ENCODE data around the gene ALB.

ALB gene

GRCh38 chr4:73409012-73409862 lies 5.2 kb downstream of the ALB start:
- no peak for DNase-seq (ENCODE audit: low read depth)

GRCh38 chr4:73409978-73410548 lies 6.0 kb downstream of the ALB start:
- DNase-seq (ENCODE audit: low read depth): no peak

- DNase-seq (ENCODE audit: low read depth): no peak
Observed at GRCh38 chr4:73410916-73411730, 7.0 kb downstream of the ALB start.

- DNase-seq (ENCODE audit: low read depth): no peak
Observed at GRCh38 chr4:73411731-73412414, 7.8 kb downstream of the ALB start.

GRCh38 chr4:73413294-73413755 lies 9.2 kb downstream of the ALB start:
- no peak for DNase-seq (ENCODE audit: low read depth)

DNA sequence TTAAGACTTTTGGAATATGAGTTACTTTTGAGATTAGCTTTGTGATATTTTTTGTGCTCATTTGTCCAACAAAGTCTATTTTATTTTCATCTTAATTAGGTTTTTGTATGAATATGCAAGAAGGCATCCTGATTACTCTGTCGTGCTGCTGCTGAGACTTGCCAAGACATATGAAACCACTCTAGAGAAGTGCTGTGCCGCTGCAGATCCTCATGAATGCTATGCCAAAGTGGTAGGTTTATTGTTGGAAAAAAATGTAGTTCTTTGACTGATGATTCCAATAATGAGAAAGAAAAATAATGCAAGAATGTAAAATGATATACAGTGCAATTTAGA lies 10.8 kb downstream of the ALB start:
- no peak for DNase-seq (ENCODE audit: low read depth)

DNA sequence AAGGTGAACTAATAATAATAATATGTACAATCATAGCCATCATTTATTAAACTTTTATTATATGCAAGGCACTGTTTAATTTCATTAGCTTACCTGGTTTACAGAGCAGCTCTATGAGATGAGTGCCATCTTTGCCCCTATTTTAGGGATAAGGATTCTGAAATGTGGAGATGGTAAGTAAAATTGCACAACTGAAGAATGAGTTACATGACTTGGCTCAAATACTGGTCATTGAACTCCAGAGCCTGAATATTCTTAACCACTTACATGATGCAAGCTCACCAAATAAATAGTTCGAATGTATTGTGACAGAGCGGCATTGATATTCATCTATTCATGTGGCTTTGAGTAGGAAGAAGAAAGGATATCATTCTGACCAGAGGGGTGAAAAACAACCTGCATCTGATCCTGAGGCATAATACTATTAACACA lies 11.7 kb downstream of the ALB start:
- DNase-seq (ENCODE audit: low read depth): no peak

DNA sequence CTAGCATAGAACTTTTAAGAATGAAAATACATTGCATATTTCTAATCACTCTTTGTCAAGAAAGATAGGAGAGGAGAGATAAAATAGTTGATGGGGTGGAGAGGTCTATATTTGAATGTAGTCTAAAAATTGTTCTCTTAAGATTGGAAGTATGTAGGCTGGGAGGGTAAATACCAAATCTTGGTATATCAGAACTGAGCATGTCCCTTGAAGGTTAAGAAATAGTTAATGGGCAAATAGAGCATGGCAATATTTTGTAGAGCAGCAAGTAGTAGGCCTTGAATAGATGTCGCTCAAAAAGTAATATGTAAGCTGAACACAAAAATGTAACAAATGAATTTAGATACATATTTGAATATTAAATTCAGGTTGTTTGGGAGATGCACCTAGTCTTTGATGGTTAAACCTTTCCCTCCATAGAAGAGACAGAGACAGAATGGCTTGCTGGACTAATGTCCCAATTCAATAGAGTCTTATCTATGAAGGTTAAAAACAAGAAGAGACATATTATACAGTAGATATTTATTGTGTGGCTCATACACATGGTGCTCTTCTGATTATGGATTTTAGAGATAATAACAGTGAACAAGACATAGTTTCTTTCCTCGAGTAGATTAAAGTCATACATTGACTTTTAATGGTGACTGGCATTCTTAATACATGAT lies 12.5 kb downstream of the ALB start:
- DNase-seq (ENCODE audit: low read depth): no peak

DNA sequence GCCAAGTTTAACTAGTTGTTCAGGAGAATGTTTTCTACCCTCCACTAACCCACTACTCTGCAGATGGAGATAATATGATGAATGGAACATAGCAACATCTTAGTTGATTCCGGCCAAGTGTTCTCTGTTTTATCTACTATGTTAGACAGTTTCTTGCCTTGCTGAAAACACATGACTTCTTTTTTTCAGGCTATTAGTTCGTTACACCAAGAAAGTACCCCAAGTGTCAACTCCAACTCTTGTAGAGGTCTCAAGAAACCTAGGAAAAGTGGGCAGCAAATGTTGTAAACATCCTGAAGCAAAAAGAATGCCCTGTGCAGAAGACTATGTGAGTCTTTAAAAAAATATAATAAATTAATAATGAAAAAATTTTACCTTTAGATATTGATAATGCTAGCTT lies 13.3 kb downstream of the ALB start:
- DNase-seq (ENCODE audit: low read depth): no peak

DNA sequence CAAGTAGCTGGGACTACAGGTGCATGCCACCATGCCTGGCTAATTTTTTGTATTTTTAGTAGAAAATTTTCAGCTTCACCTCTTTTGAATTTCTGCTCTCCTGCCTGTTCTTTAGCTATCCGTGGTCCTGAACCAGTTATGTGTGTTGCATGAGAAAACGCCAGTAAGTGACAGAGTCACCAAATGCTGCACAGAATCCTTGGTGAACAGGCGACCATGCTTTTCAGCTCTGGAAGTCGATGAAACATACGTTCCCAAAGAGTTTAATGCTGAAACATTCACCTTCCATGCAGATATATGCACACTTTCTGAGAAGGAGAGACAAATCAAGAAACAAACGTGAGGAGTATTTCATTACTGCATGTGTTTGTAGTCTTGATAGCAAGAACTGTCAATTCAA lies 13.9 kb downstream of the ALB start:
- no peak for DNase-seq (ENCODE audit: low read depth)

- DNase-seq (ENCODE audit: low read depth): no peak
Observed at GRCh38 chr4:73418677-73419076, 14.6 kb downstream of the ALB start.

GRCh38 chr4:73419106-73420038 lies 15.3 kb downstream of the ALB start:
- no peak for DNase-seq (ENCODE audit: low read depth)

DNA sequence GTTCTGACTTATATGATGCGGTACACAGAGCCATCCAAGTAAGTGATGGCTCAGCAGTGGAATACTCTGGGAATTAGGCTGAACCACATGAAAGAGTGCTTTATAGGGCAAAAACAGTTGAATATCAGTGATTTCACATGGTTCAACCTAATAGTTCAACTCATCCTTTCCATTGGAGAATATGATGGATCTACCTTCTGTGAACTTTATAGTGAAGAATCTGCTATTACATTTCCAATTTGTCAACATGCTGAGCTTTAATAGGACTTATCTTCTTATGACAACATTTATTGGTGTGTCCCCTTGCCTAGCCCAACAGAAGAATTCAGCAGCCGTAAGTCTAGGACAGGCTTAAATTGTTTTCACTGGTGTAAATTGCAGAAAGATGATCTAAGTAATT lies 16.5 kb downstream of the ALB start:
- DNase-seq (ENCODE audit: low read depth): no peak

DNA sequence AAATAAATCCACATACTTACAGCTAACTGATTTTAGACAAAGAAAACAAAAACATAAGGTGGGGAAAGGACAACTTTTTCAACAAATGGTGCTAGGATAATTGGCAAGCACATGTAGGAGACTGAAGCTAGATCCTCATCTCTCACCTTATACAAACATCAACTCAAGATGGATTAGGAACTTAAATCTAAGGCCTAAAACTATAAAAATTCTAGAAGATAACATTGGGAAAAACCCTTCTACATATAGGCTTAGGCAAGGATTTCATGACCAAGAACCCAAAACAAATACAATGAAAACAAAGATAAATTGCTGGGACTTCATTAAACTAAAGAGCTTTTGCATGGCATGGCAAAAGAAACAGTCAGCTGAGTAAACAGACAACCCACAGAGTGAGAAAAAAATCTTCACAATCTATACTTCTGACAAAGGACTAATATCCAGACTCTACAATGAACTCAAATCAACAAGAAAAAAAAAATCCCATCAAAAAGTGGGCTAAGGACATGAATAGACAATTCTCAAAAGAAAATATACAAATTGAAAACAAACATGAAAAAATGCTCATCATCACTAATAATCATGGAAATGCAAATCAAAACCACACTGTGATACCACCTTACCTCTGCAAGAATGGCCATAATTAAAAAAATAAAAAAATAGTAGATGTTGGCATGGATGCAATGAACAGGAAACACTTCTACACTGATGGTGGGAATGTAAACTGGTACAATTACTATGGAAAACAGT lies 17.8 kb downstream of the ALB start:
- DNase-seq (ENCODE audit: low read depth): no peak

GRCh38 chr4:73422458-73422752 lies 18.3 kb downstream of the ALB start:
- DNase-seq (ENCODE audit: low read depth): no peak

DNA sequence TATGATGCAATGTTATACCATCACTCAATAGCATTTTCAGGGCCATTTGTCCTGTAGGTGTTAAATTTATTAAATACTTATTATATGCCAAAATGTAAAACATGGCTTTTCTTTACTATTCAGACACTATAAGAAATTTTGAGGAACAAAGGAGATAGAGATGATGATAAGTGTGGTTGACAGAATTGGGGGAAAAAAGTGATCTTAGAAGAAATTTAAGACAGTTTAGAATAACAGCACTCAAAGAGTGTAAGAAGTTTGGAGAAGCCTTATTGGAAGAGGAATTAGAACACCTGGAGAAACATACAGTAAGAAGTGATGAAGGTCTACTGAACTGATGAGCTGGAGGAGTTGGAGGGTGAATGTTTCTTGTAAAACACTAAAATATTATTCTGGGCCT lies 19.1 kb downstream of the ALB start:
- no peak for DNase-seq (ENCODE audit: low read depth)

DNA sequence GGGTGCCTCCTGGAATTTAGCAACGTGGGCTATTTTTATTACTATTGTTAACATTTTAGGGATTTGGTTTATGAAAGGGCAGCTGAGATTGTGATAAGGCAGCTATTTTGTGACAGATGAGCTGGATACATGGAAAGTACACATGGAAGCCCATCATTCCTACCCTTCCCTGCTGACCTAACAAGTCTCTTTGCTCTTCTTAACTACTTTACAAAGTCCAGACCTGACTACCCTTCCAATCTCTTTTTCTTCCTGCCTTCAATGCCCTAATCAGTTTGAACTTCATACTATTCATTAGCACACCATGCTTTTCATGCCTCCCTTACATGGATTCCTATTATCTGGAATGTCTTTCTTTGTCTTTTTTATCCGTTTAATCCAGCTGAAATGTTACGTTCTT lies 22.6 kb downstream of the ALB start:
- DNase-seq (ENCODE audit: low read depth): no peak

DNA sequence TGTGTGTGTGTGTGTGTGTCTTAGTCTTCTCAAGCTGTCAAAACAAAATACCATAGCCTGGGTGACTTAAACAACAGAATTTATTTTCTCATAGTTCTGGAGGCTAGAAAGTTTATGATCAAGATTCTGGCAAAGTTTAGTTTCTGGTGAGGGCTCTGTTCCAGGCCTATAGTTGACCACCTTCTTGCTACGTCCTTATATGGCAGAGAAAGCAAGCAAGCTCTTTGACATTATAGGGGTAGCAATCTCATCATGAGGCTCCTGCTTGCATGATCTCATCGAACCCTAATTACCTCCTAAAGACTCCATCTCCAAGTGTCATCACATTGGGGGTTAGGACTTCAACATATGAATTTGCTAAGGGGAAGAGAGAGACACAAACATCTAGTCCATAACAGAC lies 25.0 kb downstream of the ALB start:
- no peak for DNase-seq (ENCODE audit: low read depth)

- no peak for DNase-seq (ENCODE audit: low read depth)
Observed at GRCh38 chr4:73429826-73430587, 25.9 kb downstream of the ALB start.

GRCh38 chr4:73431813-73432168 lies 27.7 kb downstream of the ALB start:
- no peak for DNase-seq (ENCODE audit: low read depth)

Data from HS-5 (cell line).